GM21526 (cell line): ENCODE data around the gene UVRAG.
"Not testable (repeated sequence)": the region's sequence is repeated elsewhere in the genome, so short reads cannot be mapped to it uniquely, and the experiment has no call there.

Experiments
- ATAC-seq: cut with Tn5 transposase; IDR thresholded peaks from one replicate; pipeline ENCODE4 v1.9.1; 2021; ENCODE audit warnings: moderate library complexity; ENCODE audit not compliant: unreplicated experiment, low FRiP score

The UVRAG gene

GRCh38 chr11:75873417-75874221, 58.6 kb downstream of the UVRAG start:
- peak; percentile 71 for ATAC-seq

GRCh38 chr11:75874684-75875341, 59.8 kb downstream of the UVRAG start:
- ATAC-seq = no peak

GRCh38 chr11:75877327-75877726, 62.3 kb downstream of the UVRAG start:
- not testable (repeated sequence) for ATAC-seq

DNA sequence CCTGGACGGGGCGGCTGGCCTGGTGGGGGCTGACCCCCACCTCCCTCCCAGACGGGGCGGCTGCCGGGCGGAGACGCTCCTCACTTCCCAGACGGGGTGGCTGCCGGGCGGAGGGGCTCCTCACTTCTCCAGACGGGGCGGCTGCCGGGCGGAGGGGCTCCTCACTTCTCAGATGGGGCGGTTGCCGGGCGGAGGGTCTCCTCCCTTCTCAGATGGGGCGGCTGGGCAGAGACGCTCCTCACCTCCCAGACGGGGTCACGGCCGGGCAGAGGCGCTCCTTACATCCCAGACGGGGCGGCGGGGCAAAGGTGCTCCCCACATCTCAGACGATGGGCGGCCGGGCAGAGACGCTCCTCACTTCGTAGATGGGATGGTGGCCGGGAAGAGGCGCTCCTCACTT, 62.9 kb downstream of the UVRAG start:
- not testable (repeated sequence) for ATAC-seq

GRCh38 chr11:75878933-75879332, 63.9 kb downstream of the UVRAG start:
- no peak for ATAC-seq

DNA sequence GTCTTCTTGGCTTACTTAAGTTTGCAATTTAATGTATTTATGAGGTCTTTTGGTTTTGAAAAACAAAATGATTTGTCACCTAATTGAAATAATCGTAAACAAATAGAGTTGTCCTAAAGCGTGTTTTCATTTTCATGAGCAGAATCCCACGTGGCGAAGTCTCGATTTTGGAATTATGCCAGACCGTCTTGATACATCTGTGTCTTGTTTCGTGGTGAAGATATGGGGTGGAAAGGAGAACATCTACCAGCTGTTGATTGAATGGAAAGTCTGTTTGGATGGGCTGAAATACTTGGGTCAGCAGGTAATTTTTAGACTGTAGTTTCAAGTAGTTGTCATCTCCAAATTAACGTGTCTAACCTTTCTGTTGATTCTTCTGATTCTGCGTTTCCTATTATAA, 64.7 kb downstream of the UVRAG start:
- ATAC-seq = no peak

- ATAC-seq = not testable (repeated sequence)
These were observed 65.3 kb downstream of the UVRAG start for GRCh38 chr11:75880343-75880742.

DNA sequence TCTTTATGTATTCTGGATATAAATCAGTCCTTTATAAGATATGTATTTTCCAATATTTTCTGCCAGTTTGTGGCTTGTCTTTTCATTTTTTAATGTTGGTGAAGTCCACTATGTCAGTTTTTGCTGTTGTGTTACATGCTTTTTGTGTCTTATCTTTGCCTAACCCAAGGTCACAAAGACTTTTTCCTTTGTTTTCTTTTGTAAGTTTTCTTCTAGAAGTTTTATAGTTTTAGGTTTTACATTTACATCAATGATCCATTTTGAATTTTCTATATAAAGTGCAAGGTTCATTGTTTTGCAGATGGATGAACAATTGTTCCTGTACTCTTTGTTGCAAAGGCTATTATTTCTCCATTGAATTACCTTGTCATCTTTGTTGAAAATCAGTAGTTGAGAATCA, 69.3 kb downstream of the UVRAG start:
- no peak for ATAC-seq

GRCh38 chr11:75888416-75888815, 73.4 kb downstream of the UVRAG start:
- no peak for ATAC-seq

DNA sequence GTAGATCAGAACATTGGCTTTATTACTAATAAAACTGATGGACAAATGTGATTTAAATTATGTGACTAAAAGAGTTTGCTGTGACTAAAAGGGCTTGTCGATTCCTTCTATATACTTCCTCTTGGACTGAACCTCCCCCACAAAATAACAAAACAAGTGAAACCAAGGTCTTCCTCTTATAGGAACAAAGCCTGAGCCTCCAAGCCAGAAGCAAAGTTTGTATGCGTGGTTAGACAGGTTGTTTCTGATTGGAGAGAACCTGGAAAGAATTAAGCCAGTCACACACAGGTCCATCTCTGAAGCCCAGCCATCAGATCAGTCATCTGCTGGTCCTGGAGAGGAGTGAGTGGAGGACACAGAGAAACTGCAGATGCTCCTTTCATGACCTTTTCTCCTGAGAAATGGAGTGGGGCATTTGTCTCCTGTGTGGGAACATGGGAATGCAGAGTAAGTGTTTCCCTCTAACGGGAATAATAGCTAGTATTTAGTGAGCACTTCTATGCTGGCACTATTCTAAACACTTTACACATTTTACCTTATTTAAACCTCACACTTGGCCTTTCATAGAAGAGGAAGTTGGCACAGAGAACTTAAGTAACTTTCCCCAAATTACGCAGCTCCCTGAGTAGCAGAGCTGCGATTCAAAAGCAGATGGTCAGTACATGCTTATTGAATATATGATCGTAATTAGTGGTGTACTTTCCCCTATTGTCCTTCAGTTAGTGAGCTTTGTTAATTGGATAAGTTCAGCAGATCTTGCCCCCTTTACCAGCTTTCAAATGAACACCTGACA, 77.1 kb downstream of the UVRAG start:
- no peak for ATAC-seq

GRCh38 chr11:75893251-75893650, 78.2 kb downstream of the UVRAG start:
- no peak for ATAC-seq

GRCh38 chr11:75894036-75894585, 79.1 kb downstream of the UVRAG start:
- ATAC-seq = no peak

DNA sequence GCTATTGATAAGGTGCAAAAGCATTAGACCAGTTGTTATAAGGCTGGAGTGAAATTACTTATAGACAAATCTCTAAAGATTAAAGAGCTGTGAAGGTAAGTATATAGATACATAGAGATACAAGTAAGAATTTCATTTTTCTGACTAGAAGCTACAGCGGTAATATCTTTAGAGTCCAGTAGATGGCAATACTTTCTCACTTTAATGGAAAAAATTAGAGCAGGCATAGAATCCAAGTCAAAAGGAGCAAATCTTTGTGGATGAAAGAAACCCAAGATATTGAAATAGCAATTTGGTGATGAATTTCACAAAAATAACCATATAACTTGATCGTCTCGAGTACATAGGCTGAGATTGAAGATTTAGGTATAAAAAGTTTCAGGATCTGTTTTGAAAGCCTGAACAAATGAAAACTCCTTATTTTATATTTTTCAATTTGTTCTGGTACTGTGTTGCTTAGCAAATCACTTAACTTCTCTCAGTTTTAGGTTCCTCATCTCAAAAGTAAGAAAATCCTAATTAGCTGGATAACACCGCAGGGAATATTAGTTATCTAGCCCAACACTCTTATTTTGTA, 81.9 kb downstream of the UVRAG start:
- ATAC-seq = no peak

- no peak for ATAC-seq
These were observed 83.9 kb downstream of the UVRAG start for GRCh38 chr11:75898871-75899270.

DNA sequence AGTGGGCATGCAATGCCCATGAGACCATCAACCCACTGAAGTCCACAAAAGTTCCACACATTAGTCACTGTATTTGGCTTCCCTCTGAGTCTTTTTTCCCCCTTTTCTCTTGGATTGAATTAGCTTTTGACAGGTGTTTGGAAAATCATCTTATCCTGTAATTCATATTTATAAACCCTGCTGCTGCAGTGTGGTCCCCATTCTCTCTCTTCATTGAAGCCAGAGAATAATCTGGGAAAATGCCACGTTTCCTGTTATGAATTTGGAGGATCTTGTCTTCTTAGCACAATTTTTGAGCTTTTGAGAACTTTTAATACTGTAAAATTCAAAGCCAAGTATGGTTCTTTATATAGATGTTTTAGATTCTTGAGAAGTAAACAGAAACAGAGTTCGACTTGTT, 84.8 kb downstream of the UVRAG start:
- ATAC-seq = no peak

DNA sequence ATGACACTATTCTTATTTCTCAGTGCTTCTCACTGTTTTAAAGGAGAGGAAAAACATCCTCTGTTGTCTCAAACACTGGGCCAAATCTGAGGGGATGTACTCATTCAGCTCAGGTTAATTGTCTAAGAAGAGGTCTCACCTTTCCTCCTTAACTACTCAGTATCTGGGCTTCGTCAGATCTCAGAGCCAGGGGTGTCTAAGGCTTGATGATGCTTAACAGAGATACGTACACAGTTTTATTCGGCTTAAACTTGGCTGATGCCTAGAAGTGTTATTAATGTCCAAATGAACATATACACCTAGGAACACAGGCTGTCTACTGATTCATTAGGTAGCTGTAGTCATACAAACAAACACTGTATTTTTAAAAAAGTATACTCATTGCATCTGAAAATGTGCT, 85.8 kb downstream of the UVRAG start:
- no peak for ATAC-seq

- no peak for ATAC-seq
These were observed 87.6 kb downstream of the UVRAG start for GRCh38 chr11:75902631-75903030.

- no peak for ATAC-seq
These were observed 88.3 kb downstream of the UVRAG start for GRCh38 chr11:75903276-75903675.

GRCh38 chr11:75905434-75905833, 90.4 kb downstream of the UVRAG start:
- ATAC-seq = no peak

- ATAC-seq = peak; percentile 15
These were observed 93.0 kb downstream of the UVRAG start for GRCh38 chr11:75907906-75908527.
